Left ventricle myocardium inferior (tissue), 1 donor: ENCODE results near the gene UPK1B. TPM values are rescaled to one million over a fixed set of nuclear protein-coding genes. Genes with fewer than 3 reads are reported as not detected.

Experiments used
- DNase-seq: peaks from one replicate; pipeline ENCODE4 v3.0.0-alpha.2; 2020
- H3K27ac ChIP-seq: fragments of 200-600 bp; replicated peaks from 2 replicates; pipeline ENCODE4 v1.8.0; 2021
- H3K27me3 ChIP-seq: fragments of 200-600 bp; 2 replicates; pipeline ENCODE4 v1.8.0; 2021; ENCODE audit warnings: low read depth
- H3K36me3 ChIP-seq: fragments of 200-600 bp; 2 replicates; pipeline ENCODE4 v1.8.0; 2021
- H3K4me1 ChIP-seq: fragments of 200-600 bp; 2 replicates; pipeline ENCODE4 v1.8.0; 2021
- H3K4me3 ChIP-seq: fragments of 200-600 bp; 2 replicates; pipeline ENCODE4 v1.8.0; 2021; ENCODE audit warnings: mild to moderate bottlenecking, moderate library complexity
- H3K9me3 ChIP-seq: fragments of 200-600 bp; replicated peaks from 2 replicates; pipeline ENCODE4 v1.8.0; 2021
- intact Hi-C: fragments of 100-400 bp; cut with micrococcal nuclease; formaldehyde crosslinking; loops from one replicate; pipeline ENCODE4 v1.11.0; 2022
- total RNA-seq: library from RNA; stranded (reverse); fragmentation: NEBNext Ultra II Directional; extraction: Animal tissue kit (Norgen Biotek cat#: 25700); gene quantifications from one replicate; pipeline ENCODE4 v1.2.1, GENCODE V29; 2021
- TF ChIP-seq, protein P1 (sequence below): fragments of 200-600 bp; IDR thresholded peaks from 2 replicates; pipeline ENCODE4 v1.8.0; 2021; ENCODE audit warnings: antibody characterized with exemption, mild to moderate bottlenecking, borderline replicate concordance
- donor health status: DM: no; HTN: yes; CAD: no; lungs with severe emphysema.

UPK1B gene
- total RNA-seq, 1 donor from 2014 or later, result not detected

DNA sequence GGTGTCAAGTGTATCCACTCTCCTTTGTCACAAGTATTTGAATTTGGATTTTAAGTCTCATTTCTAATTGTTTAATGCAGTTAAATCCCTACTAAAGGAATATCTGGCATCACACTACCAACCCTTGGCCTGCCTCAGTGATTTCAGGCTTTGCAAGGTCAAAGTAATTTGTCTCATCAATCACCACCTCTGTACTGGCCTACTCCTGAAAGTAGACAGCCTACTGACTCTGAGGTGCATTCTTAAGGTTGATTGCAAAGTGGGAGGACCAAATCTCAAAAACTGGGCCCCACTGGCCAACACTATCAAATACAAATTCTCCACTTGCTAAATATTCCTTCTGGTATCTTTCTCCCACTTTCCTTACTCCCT lies 28.3 kb upstream of the UPK1B start:
- intact Hi-C loops, result no loop called here

DNA sequence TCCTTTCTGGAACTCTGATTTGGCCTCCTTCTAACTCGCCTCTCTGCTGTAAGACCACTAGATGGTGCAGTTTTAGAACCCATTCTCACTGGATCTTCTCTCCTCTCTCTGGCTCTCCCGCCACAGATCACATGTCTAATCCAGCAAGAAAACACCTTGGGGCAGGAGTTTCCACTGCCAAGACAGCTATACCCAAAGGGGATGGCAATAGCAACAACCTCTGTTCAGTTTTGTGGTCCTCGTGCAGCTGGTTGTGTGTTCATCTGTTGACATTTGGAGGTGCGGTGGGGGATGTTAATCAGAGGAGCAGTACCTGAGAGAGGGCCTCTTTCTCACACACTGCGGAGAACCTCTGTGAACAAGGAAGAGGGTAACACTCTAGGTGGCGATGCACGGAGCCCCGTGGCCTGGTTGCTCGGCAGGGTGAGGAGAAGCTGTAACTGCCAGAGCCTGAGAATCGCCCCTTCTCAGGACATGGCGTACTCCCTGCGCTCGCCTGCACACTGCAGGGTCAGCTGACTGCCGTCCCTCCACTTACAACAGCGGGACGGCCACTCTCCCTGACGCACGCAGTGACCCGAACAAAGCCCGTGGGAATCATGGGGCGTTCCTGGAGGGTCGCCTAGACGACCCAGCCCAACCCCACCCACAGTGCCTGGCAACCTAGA lies 27.8 kb upstream of the UPK1B start, which contains the start of gene TEX55:
TSS of gene TEX55 (plus strand) at position 666 of the 668 bp plus-strand sequence. CDS start 25 bp downstream, outside the sequence.
- peak within 1 kb of the TSS; percentile 34 for H3K27ac ChIP-seq
- H3K4me1 ChIP-seq, result no peaks in the 10 kb centered on the region
- DNase-seq, result peak; percentile 16
- no peaks in the 10 kb centered on the region for H3K36me3 ChIP-seq
- H3K9me3 ChIP-seq, result no peaks in the 10 kb centered on the region
- H3K4me3 ChIP-seq, result no peak within 1 kb of the TSS
- intact Hi-C loops, result no loop called here
- TF ChIP-seq, protein P1, sequence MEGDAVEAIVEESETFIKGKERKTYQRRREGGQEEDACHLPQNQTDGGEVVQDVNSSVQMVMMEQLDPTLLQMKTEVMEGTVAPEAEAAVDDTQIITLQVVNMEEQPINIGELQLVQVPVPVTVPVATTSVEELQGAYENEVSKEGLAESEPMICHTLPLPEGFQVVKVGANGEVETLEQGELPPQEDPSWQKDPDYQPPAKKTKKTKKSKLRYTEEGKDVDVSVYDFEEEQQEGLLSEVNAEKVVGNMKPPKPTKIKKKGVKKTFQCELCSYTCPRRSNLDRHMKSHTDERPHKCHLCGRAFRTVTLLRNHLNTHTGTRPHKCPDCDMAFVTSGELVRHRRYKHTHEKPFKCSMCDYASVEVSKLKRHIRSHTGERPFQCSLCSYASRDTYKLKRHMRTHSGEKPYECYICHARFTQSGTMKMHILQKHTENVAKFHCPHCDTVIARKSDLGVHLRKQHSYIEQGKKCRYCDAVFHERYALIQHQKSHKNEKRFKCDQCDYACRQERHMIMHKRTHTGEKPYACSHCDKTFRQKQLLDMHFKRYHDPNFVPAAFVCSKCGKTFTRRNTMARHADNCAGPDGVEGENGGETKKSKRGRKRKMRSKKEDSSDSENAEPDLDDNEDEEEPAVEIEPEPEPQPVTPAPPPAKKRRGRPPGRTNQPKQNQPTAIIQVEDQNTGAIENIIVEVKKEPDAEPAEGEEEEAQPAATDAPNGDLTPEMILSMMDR, result peak; percentile 63
- H3K27me3 ChIP-seq, result no peaks in the 10 kb centered on the region

More for the DNA sequence above, 28.3 kb upstream of the UPK1B start:
- Histone ChIP-seq H3K36me3 (no peaks in the 10 kb centered on the region), H3K4me3 (no peak overlapping the region), H3K4me1 (no peaks in the 10 kb centered on the region), H3K9me3 (no peaks in the 10 kb centered on the region), H3K27me3 (no peaks in the 10 kb centered on the region), H3K27ac (no peak overlapping the region)
- TF ChIP-seq, protein P1, result no peak
- DNase-seq, result no peak

- H3K36me3 ChIP-seq, result no peaks in the 10 kb centered on the region
- H3K4me1 ChIP-seq, result no peaks in the 10 kb centered on the region
- H3K27me3 ChIP-seq, result no peaks in the 10 kb centered on the region
- intact Hi-C loops, result no loop called here
- H3K4me3 ChIP-seq, result no peak overlapping the region
- TF ChIP-seq, protein P1, result no peak
- no peaks in the 10 kb centered on the region for H3K9me3 ChIP-seq
- H3K27ac ChIP-seq, result no peak overlapping the region
- DNase-seq, result no peak
These were observed 26.6 kb upstream of the UPK1B start for GRCh38 chr3:119146578-119147375.

DNA sequence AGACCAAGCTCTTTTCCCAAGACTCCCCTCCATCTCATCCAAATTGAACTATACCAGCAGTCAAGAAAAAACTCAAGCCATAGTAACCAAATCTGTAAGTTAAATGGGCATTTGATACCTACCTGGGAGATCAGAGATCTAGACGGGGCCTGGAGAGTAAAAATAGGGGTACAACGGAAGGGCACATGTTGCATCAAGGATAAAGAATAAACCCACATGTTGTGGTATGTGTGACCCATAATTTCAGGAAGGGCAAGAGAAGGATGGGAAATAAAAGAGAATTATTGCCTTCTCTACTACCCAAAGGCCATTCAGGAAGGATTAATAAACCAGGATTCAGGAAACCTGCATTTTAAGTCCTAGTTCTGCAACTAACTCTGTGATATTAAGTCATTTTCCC lies 25.9 kb upstream of the UPK1B start:
- H3K27ac ChIP-seq, result no peak overlapping the region
- intact Hi-C loops, result no loop called here
- no peak overlapping the region for H3K4me3 ChIP-seq
- no peak for DNase-seq
- H3K27me3 ChIP-seq, result no peaks in the 10 kb centered on the region
- no peaks in the 10 kb centered on the region for H3K36me3 ChIP-seq
- no peaks in the 10 kb centered on the region for H3K4me1 ChIP-seq
- TF ChIP-seq, protein P1, result no peak
- peaks cover under 1% of the 10 kb centered on the region for H3K9me3 ChIP-seq

- Histone ChIP-seq H3K27me3 (no peaks in the 10 kb centered on the region), H3K27ac (no peak overlapping the region), H3K9me3 (peaks cover 12% of the 10 kb centered on the region), H3K36me3 (no peaks in the 10 kb centered on the region), H3K4me3 (no peak overlapping the region), H3K4me1 (no peaks in the 10 kb centered on the region)
- no peak for DNase-seq
- intact Hi-C loops, result no loop called here
- TF ChIP-seq, protein P1, result no peak
These were observed 24.8 kb upstream of the UPK1B start for GRCh38 chr3:119148493-119149180.
